ENCODE measurements around the gene ENTPD2. TPM values are rescaled to one million over a fixed set of nuclear protein-coding genes. Genes with fewer than 3 reads are reported as not detected.
A peak's percentile ranks its signal among the peaks of the same experiment; 100 is the strongest.

Gene ENTPD2
- total and polyA plus RNA-seq, 9 of the 15 experiments (the other 6 are each of a cell fraction or from before 2014, with no cell fraction given) = 0.04 to 0.60 (median 0.14) TPM; not detected in 4

DNA sequence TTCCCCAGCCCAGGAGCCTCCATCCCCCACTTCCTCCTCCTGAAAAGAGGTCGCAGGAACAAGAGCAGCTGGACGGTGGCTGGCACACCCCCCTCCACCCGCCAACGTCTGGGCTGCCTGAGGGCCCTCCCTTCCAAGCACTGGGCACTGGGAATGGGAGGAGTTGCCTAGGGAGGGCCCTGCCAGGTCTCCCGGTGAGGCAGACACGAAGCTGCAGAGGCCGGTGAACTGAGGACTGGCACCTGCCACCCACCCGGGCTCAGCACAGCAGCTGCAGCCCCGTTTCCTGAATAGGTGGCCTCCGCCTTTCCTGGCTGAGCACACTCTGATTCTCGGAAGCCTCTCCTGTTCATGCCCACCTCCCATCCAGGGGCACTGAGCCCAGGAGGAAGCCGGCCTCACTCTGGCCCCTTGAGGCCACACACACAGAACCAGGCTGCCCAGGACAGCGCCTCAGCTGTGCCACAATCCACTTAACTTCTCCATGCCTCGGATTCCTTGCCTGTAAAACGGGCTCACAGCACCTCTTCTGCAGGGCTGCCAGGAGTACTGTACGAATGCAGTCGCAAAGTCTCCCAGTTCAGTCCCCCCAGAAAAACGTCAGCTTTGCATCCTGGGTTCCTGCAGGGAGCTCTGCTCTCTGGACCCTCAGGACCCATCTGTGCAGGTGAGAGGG lies 9.2 kb downstream of the ENTPD2 start:
- Histone ChIP-seq H3K9me1 (ENCODE audit: control insufficient read depth, insufficient read depth, low read length) (peaks cover 2% of the 10 kb centered on the region), H4K20me1 (replicated peaks; ENCODE audit: control insufficient read depth, insufficient read depth, low read length) (peaks cover 34% of the 10 kb centered on the region), H3K4me2 (ENCODE audit: insufficient read depth, low read length) (no peak overlapping the region), H3K9ac (ENCODE audit: insufficient read depth in 1 of 2, low read depth in 2 of 2, low read length in 2 of 2) (peak overlapping the region in 1 of 2 experiments; percentile 17; a peak in 1 of 4 replicates), H3K36me3 (ENCODE audit: control insufficient read depth, insufficient read depth, low read length) (no peaks in the 10 kb centered on the region), H3K79me2 (ENCODE audit: control insufficient read depth, insufficient read depth, low read length) (no peaks in the 10 kb centered on the region), H3K27ac (ENCODE audit: extremely low read depth, low read depth, low read length) (no peak overlapping the region), H3K4me3 (no peak overlapping the region), H3K9me3 (replicated peaks; ENCODE audit: control insufficient read depth, insufficient read depth, low read depth, low read length) (no peaks in the 10 kb centered on the region), H3K4me1 (replicated peaks in 1 of 2; ENCODE audit: control insufficient read depth in 2 of 2, insufficient read depth in 2 of 2, low read length in 2 of 2) (peaks cover 1 to 78% of the 10 kb centered on the region in 2 experiments; a peak in 4 of 5 replicates), H2AFZ (ENCODE audit: low read depth, low read length) (no peak overlapping the region), H3K27me3 (ENCODE audit: control insufficient read depth in 2 of 2, insufficient read depth in 2 of 2, low read length in 2 of 2) (peaks cover 7 to 51% of the 10 kb centered on the region in 2 experiments; a peak in 4 of 5 replicates)
- WGBS (ENCODE audit: insufficient coverage, low coverage, missing lambda C conversion rate) = 7% methylated on average over 14 of the region's 18 CpGs
- ATAC-seq = no peak
- DNase-seq (ENCODE audit: extremely low read depth in 1 of 4, low spot score in 3 of 4) = no peak
- in situ Hi-C loops (cut with MboI) = no loop called here
- intact Hi-C loops (cut with micrococcal nuclease) = no loop called here
- ChIA-PET CTCF (ENCODE audit: low intra/inter-chr PET ratio) (interaction anchor here (0.8 to 1.5 kb wide), 2 partner anchors 15 to 182 kb away, joined by 3 read pairs; partner anchors contain the start of gene RNF224), POLR2A (interaction anchor here (0.7 to 1.0 kb wide), 2 partner anchors 9 to 132 kb away, joined by 3 to 4 read pairs; no protein-coding TSS in a partner anchor)
- no TSS peak for BruUV-seq (replicated peaks)
- TF ChIP-seq MBD2 (IDR thresholded peaks at IDR 0.05; ENCODE audit: borderline replicate concordance, low read depth) (no peak), SAP30 (IDR thresholded peaks at IDR 0.05; ENCODE audit: borderline replicate concordance, insufficient read depth, low read depth, low read length, poor library complexity, severe bottlenecking) (peak; percentile 3)
- no peak for FAIRE-seq

- ChIA-PET CTCF (ENCODE audit: low intra/inter-chr PET ratio) (interaction anchor here (0.8 kb wide), 1 partner anchor 15 kb away, joined by 3 read pairs; no protein-coding TSS in a partner anchor), POLR2A (interaction anchor here (0.6 to 0.7 kb wide), 2 partner anchors 99 to 132 kb away, joined by 3 read pairs; no protein-coding TSS in a partner anchor)
- DNase-seq (ENCODE audit: extremely low read depth in 1 of 4, low spot score in 3 of 4) = no peak
- Histone ChIP-seq H3K79me2 (ENCODE audit: control insufficient read depth, insufficient read depth, low read length) (no peaks in the 10 kb centered on the region), H3K4me3 (no peak overlapping the region), H3K27ac (ENCODE audit: extremely low read depth, low read depth, low read length) (no peak overlapping the region), H3K9ac (ENCODE audit: insufficient read depth in 1 of 2, low read depth in 2 of 2, low read length in 2 of 2) (no peak overlapping the region; a peak in 1 of 4 replicates), H3K9me1 (ENCODE audit: control insufficient read depth, insufficient read depth, low read length) (no peaks in the 10 kb centered on the region), H2AFZ (ENCODE audit: low read depth, low read length) (no peak overlapping the region), H3K4me1 (replicated peaks in 1 of 2; ENCODE audit: control insufficient read depth in 2 of 2, insufficient read depth in 2 of 2, low read length in 2 of 2) (peaks cover 0 to 75% of the 10 kb centered on the region in 2 experiments; a peak in 4 of 5 replicates), H3K36me3 (ENCODE audit: control insufficient read depth, insufficient read depth, low read length) (no peaks in the 10 kb centered on the region), H4K20me1 (replicated peaks; ENCODE audit: control insufficient read depth, insufficient read depth, low read length) (peaks cover 28% of the 10 kb centered on the region; the same call in 1 of the 2 replicates), H3K4me2 (ENCODE audit: insufficient read depth, low read length) (no peak overlapping the region), H3K27me3 (ENCODE audit: control insufficient read depth in 2 of 2, insufficient read depth in 2 of 2, low read length in 2 of 2) (peaks cover 7 to 57% of the 10 kb centered on the region in 2 experiments; a peak in 4 of 5 replicates), H3K9me3 (replicated peaks; ENCODE audit: control insufficient read depth, insufficient read depth, low read depth, low read length) (no peaks in the 10 kb centered on the region)
- intact Hi-C loops (cut with micrococcal nuclease) = no loop called here
- BruUV-seq (replicated peaks) = no TSS peak
- TF ChIP-seq SMC3 (conservative IDR thresholded peaks at IDR 0.05; ENCODE audit: insufficient read depth, low read depth, low read length) (no peak), FUS (optimal IDR thresholded peaks at IDR 0.05; ENCODE audit: low read depth, low read length) (no peak)
- TF ChIP-seq, protein P1, sequence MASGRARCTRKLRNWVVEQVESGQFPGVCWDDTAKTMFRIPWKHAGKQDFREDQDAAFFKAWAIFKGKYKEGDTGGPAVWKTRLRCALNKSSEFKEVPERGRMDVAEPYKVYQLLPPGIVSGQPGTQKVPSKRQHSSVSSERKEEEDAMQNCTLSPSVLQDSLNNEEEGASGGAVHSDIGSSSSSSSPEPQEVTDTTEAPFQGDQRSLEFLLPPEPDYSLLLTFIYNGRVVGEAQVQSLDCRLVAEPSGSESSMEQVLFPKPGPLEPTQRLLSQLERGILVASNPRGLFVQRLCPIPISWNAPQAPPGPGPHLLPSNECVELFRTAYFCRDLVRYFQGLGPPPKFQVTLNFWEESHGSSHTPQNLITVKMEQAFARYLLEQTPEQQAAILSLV (tag; IDR thresholded peaks at IDR 0.05) = no peak
- no peak for ATAC-seq
- WGBS (ENCODE audit: insufficient coverage, low coverage, missing lambda C conversion rate) = 38% methylated on average over 10 of the region's 12 CpGs
- in situ Hi-C loops (cut with MboI) = no loop called here
- FAIRE-seq = no peak
Observed at GRCh38 chr9:137044037-137044436, 9.8 kb downstream of the ENTPD2 start.

Measured in K562 (cell line).